Panc1 (cell line): ENCODE measurements around the gene ECHDC1. TPM values are rescaled to one million over a fixed set of nuclear protein-coding genes. Genes with fewer than 3 reads are reported as not detected.

Experiments
- ATAC-seq: fragments of 200-7000 bp; cut with Tn5 transposase; 2 replicates; pipeline ENCODE4 v1.9.1; 2020; ENCODE audit warnings: mild to moderate bottlenecking, moderate library complexity
- BruUV-seq: library from RNA; stranded (reverse); fragments of 400-500 nt; replicated peaks from 2 replicates; lab custom pipeline; 2021; lab: Mats Ljungman, UMichigan
- CTCF ChIA-PET: fragments of 300-600 bp; sonication (Branson Sonifier 250); formaldehyde crosslinking; loops from one replicate; lab custom pipeline; 2022; ENCODE audit warnings: antibody characterized with exemption; lab: Charles Lee
- POLR2A ChIA-PET: fragments of 300-600 bp; sonication (Branson Sonifier 250); formaldehyde crosslinking; loops from one replicate; lab custom pipeline; 2022; ENCODE audit warnings: antibody characterized with exemption; lab: Charles Lee
- DNase-seq: peaks from one replicate; pipeline ENCODE4 v3.0.0-alpha.2; 2010; ENCODE audit warnings: low read depth, low spot score
- H3K27ac ChIP-seq: 2 replicates; pipeline ENCODE4 v1.5.1; 2011; ENCODE audit warnings: mild to moderate bottlenecking, low read length, inconsistent platforms
- H3K27me3 ChIP-seq: fragments of 200-500 bp; sonication (Bioruptor generic); 2 replicates; pipeline ENCODE4 v1.6.0; 2014; ENCODE audit warnings: low read length, inconsistent platforms; ENCODE audit not compliant: control insufficient read depth, insufficient read depth
- H3K36me3 ChIP-seq: fragments of 200-500 bp; sonication (Bioruptor generic); 2 replicates; pipeline ENCODE4 v1.5.1; 2014; ENCODE audit warnings: inconsistent platforms, mild to moderate bottlenecking, low read length, moderate library complexity; ENCODE audit not compliant: control insufficient read depth, insufficient read depth
- H3K4me1 ChIP-seq: 2 replicates; pipeline ENCODE4 v1.5.1; 2011; ENCODE audit warnings: inconsistent platforms, mild to moderate bottlenecking, low read length, moderate library complexity; ENCODE audit not compliant: control insufficient read depth, insufficient read depth
- H3K4me3 ChIP-seq, 2 experiments: 2 replicates each; pipeline ENCODE4 v1.5.1; 2011 to 2012; ENCODE audit warnings: low read depth in 2 of 2, low read length in 2 of 2, mild to moderate bottlenecking in 2 of 2, inconsistent platforms in 1 of 2, moderate library complexity in 1 of 2
- H3K9me3 ChIP-seq: fragments of 200-500 bp; sonication (Bioruptor generic); 2 replicates; pipeline ENCODE4 v1.5.1; 2014; ENCODE audit warnings: low read depth, mild to moderate bottlenecking, inconsistent platforms, low read length, moderate library complexity; ENCODE audit not compliant: control insufficient read depth, insufficient read depth
- POLR2AphosphoS5 ChIP-seq: IDR thresholded peaks from 2 replicates; pipeline ENCODE4 v1.6.1; 2012; ENCODE audit warnings: mild to moderate bottlenecking, low read depth, low read length, moderate library complexity
- SIN3A ChIP-seq: IDR thresholded peaks from 2 replicates; pipeline ENCODE4 v1.6.1; 2012; ENCODE audit warnings: low read depth, mild to moderate bottlenecking, low read length, moderate library complexity, borderline replicate concordance; ENCODE audit not compliant: insufficient read depth
- TCF7L2 ChIP-seq: IDR thresholded peaks from 2 replicates; pipeline ENCODE4 v1.6.1; 2011; ENCODE audit warnings: mild to moderate bottlenecking, low read depth, low read length, inconsistent platforms
- in situ Hi-C: cut with HindIII; loops from 2 replicates; pipeline ENCODE4 v1.10.0; 2016; ENCODE audit warnings: low sequenced_read_pairs, low pct_unique_long_range_greater_than_20kb
- intact Hi-C: fragments of 100-400 bp; cut with micrococcal nuclease; formaldehyde crosslinking; loops from one replicate; pipeline ENCODE4 v1.10.0; 2022; ENCODE audit not compliant: unreplicated experiment
- total RNA-seq: library from RNA; stranded (reverse); gene quantifications from one replicate; pipeline ENCODE4 v1.2.1, GENCODE V29; 2021; ENCODE audit not compliant: unreplicated experiment
- TF ChIP-seq, protein P1 (sequence below), 2 experiments: IDR thresholded peaks; 2 replicates each; pipeline ENCODE4 v1.6.1; 2011 to 2012; ENCODE audit warnings: low read depth in 2 of 2, control low read depth in 1 of 2, low read length in 1 of 2, mild to moderate bottlenecking in 1 of 2, moderate library complexity in 1 of 2; ENCODE audit not compliant: insufficient read depth in 1 of 2
- TF ChIP-seq, protein P2 (sequence below): fragments of 450-650 bp; IDR thresholded peaks from 2 replicates; pipeline ENCODE4 v1.5.1; 2017; ENCODE audit warnings: mild to moderate bottlenecking

Gene ECHDC1
- total RNA-seq, 1 experiment from 2014 or later: 81.9 TPM

- BruUV-seq: no TSS peak
- ChIA-PET POLR2A (interaction anchor here (0.7 kb wide), 1 partner anchor 85 kb away, joined by 3 read pairs; no protein-coding TSS in a partner anchor), CTCF (interaction anchor here (0.6 kb wide), 1 partner anchor 50 kb away, joined by 3 read pairs; no protein-coding TSS in a partner anchor)
- ATAC-seq (no peak), DNase-seq (no peak)
- Histone ChIP-seq H3K4me3 (no peak overlapping the region), H3K27me3 (no peaks in the 10 kb centered on the region), H3K9me3 (no peaks in the 10 kb centered on the region; the same call in 1 of the 2 replicates), H3K27ac (no peak overlapping the region), H3K36me3 (no peaks in the 10 kb centered on the region), H3K4me1 (peaks cover 2% of the 10 kb centered on the region; the same call in 1 of the 2 replicates)
- in situ Hi-C loops (no loop called here), intact Hi-C loops (no loop called here)
- no peak for TF ChIP-seq SIN3A
Observed at GRCh38 chr6:127352524-127352923, 9.1 kb upstream of the ECHDC1 start.

DNA sequence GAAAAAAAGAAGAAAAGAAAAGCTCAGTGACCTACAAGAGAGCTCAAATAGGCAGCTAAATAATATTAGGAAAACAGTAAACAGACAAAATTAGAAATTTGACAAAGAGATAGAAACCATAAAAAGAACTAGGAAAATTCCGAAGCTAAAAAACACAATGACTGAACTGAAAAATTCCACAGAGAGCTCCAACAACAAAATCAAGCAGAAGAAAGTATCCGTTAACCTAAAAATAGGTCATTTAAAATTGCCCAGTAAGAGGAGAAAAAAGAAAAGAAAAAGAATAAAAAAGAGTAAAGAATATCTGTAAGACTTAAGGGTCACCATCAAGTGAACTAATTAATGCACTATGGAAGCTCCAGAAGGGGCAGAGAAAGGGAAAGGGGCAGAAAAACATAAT lies 6.6 kb upstream of the ECHDC1 start:
- no TSS peak for BruUV-seq
- POLR2A ChIA-PET: no interaction called here

More for the DNA sequence above, 6.6 kb upstream of the ECHDC1 start:
- Histone ChIP-seq H3K4me3 (no peak overlapping the region), H3K36me3 (no peaks in the 10 kb centered on the region), H3K27ac (no peak overlapping the region), H3K9me3 (no peaks in the 10 kb centered on the region; the same call in 1 of the 2 replicates), H3K27me3 (no peaks in the 10 kb centered on the region), H3K4me1 (peaks cover 14% of the 10 kb centered on the region; the same call in 1 of the 2 replicates)
- no peak for ATAC-seq
- CTCF ChIA-PET: no interaction called here
- in situ Hi-C loops (no loop called here), intact Hi-C loops (no loop called here)
- TF ChIP-seq, protein P1, sequence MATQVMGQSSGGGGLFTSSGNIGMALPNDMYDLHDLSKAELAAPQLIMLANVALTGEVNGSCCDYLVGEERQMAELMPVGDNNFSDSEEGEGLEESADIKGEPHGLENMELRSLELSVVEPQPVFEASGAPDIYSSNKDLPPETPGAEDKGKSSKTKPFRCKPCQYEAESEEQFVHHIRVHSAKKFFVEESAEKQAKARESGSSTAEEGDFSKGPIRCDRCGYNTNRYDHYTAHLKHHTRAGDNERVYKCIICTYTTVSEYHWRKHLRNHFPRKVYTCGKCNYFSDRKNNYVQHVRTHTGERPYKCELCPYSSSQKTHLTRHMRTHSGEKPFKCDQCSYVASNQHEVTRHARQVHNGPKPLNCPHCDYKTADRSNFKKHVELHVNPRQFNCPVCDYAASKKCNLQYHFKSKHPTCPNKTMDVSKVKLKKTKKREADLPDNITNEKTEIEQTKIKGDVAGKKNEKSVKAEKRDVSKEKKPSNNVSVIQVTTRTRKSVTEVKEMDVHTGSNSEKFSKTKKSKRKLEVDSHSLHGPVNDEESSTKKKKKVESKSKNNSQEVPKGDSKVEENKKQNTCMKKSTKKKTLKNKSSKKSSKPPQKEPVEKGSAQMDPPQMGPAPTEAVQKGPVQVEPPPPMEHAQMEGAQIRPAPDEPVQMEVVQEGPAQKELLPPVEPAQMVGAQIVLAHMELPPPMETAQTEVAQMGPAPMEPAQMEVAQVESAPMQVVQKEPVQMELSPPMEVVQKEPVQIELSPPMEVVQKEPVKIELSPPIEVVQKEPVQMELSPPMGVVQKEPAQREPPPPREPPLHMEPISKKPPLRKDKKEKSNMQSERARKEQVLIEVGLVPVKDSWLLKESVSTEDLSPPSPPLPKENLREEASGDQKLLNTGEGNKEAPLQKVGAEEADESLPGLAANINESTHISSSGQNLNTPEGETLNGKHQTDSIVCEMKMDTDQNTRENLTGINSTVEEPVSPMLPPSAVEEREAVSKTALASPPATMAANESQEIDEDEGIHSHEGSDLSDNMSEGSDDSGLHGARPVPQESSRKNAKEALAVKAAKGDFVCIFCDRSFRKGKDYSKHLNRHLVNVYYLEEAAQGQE (IDR thresholded peaks at IDR 0.05; ENCODE audit: insufficient read depth in 1 of 2, low read depth in 2 of 2, low read length in 1 of 2): no peak
- no peak for TF ChIP-seq POLR2AphosphoS5
- no peak for TF ChIP-seq SIN3A
- TF ChIP-seq TCF7L2: no peak
- TF ChIP-seq, protein P2, sequence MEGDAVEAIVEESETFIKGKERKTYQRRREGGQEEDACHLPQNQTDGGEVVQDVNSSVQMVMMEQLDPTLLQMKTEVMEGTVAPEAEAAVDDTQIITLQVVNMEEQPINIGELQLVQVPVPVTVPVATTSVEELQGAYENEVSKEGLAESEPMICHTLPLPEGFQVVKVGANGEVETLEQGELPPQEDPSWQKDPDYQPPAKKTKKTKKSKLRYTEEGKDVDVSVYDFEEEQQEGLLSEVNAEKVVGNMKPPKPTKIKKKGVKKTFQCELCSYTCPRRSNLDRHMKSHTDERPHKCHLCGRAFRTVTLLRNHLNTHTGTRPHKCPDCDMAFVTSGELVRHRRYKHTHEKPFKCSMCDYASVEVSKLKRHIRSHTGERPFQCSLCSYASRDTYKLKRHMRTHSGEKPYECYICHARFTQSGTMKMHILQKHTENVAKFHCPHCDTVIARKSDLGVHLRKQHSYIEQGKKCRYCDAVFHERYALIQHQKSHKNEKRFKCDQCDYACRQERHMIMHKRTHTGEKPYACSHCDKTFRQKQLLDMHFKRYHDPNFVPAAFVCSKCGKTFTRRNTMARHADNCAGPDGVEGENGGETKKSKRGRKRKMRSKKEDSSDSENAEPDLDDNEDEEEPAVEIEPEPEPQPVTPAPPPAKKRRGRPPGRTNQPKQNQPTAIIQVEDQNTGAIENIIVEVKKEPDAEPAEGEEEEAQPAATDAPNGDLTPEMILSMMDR: no peak
- DNase-seq: no peak
